Gastrocnemius medialis (tissue), 4 donors: ENCODE measurements around the gene XRN2. TPM values are rescaled to one million over a fixed set of nuclear protein-coding genes. Genes with fewer than 3 reads are reported as not detected.

Source experiments
- ATAC-seq, 2 donors: fragments of 150-250 bp; one replicate each; pipeline ENCODE4 v1.9.1; 2016
- DNase-seq, 2 donors: peaks; one replicate each; pipeline ENCODE4 v3.0.0-alpha.2; 2019
- H3K27ac ChIP-seq, 4 donors: fragments of 200-600 bp; sonication (generic); 1 replicate in 1 of 4; 2 replicates in 3 of 4; pipeline ENCODE4 v1.5.1; 2016 to 2018; ENCODE audit warnings: mild to moderate bottlenecking in 2 of 4, moderate library complexity in 1 of 4
- H3K27me3 ChIP-seq, 3 donors: fragments of 200-600 bp; sonication (generic) in 2 of 3; 1 replicate in 1 of 3; 2 replicates in 2 of 3; pipeline versions ENCODE4 v1.5.1 to v1.6.0; 2016 to 2019; ENCODE audit warnings: mild to moderate bottlenecking in 1 of 3, moderate library complexity in 1 of 3
- H3K36me3 ChIP-seq, 2 donors: fragments of 200-600 bp; sonication (generic) in 1 of 2; one replicate each; pipeline ENCODE4 v1.5.1; 2017 to 2018
- H3K4me1 ChIP-seq, 2 donors: fragments of 200-600 bp; sonication (generic) in 1 of 2; one replicate each; pipeline ENCODE4 v1.5.1; 2016 to 2017; ENCODE audit warnings: mild to moderate bottlenecking in 2 of 2
- H3K4me3 ChIP-seq, 4 donors: fragments of 200-600 bp; sonication (generic) in 3 of 4; 1 replicate in 1 of 4; 2 replicates in 3 of 4; pipeline ENCODE4 v1.5.1; 2016 to 2019; ENCODE audit warnings: mild to moderate bottlenecking in 2 of 4
- H3K9me3 ChIP-seq, 3 donors: fragments of 200-600 bp; sonication (generic) in 2 of 3; 1 replicate in 1 of 3; 2 replicates in 2 of 3; pipeline ENCODE4 v1.5.1; 2016 to 2019
- CTCF ChIP-seq, 5 experiments: fragments of 450-650 bp in 3 of 5; fragments of 200-600 bp in 2 of 5; sonication (generic) in 2 of 5; IDR thresholded peaks in 4 of 5; conservative IDR thresholded peaks in 1 of 5; 1 replicate in 4 of 5; 2 replicates in 1 of 5; pipeline ENCODE4 v1.5.1; 2016 to 2019; ENCODE audit warnings: antibody characterized with exemption in 5 of 5, mild to moderate bottlenecking in 3 of 5, moderate library complexity in 3 of 5
- POLR2A ChIP-seq, 2 donors: fragments of 450-650 bp; IDR thresholded peaks; one replicate each; pipeline ENCODE4 v1.6.1; 2017; ENCODE audit warnings: antibody characterized with exemption in 2 of 2, mild to moderate bottlenecking in 2 of 2, moderate library complexity in 2 of 2
- in situ Hi-C, 4 donors: fragments of 200-750 bp; cut with MboI; loops; one replicate each; pipeline versions ENCODE4 v1.15.0 to v1.8.0; 2017; ENCODE audit warnings: low sequenced_read_pairs in 4 of 4
- intact Hi-C: fragments of 100-400 bp; cut with DNase I; formaldehyde crosslinking; loops from one replicate; pipeline ENCODE4 v1.15.1; 2023; ENCODE audit warnings: low total_unique reads
- total RNA-seq, 4 donors: library from RNA; depleted of rRNA; stranded (reverse); fragments of >200 nt; gene quantifications; one replicate each; pipeline versions ENCODE4 v1.1.0 to v1.2.3, GENCODE V29; 2016

The XRN2 gene
- total RNA-seq, 4 donors from 2014 or later: 42.0 to 68.4 (median 52.3) TPM

- ATAC-seq: peak; percentile 13 to 34
- in situ Hi-C loops (no loop called here), intact Hi-C loops (loop anchor here (5.0 kb wide), 2 partner anchors 177 to 1252 kb away; partner anchors contain the start of genes CFAP61, CRNKL1 and KIZ)
- TF ChIP-seq POLR2A (IDR thresholded peaks at IDR 0.05): no peak
- no peak for TF ChIP-seq CTCF (IDR thresholded peaks at IDR 0.05 in 4 of 5, conservative IDR thresholded peaks at IDR 0.05 in 1 of 5)
- Histone ChIP-seq H3K27ac (peak overlapping the region; percentile 88 to 97 (median 96)), H3K36me3 (peaks cover 0 to 7% of the 10 kb centered on the region in 2 donors), H3K4me3 (peak overlapping the region; percentile 70 to 90 (median 80)), H3K9me3 (no peaks in the 10 kb centered on the region), H3K4me1 (peaks cover 16 to 17% of the 10 kb centered on the region in 2 donors), H3K27me3 (no peaks in the 10 kb centered on the region)
- DNase-seq: no peak
Observed at GRCh38 chr20:21303872-21304586, 898 bp downstream of the XRN2 start.

GRCh38 chr20:21308340-21308739 is 5.2 kb downstream of the XRN2 start:
- ATAC-seq (no peak), DNase-seq (no peak)
- no peak overlapping the region for H3K27ac ChIP-seq
- no peak for TF ChIP-seq POLR2A (IDR thresholded peaks at IDR 0.05)
- no peak for TF ChIP-seq CTCF (IDR thresholded peaks at IDR 0.05 in 4 of 5, conservative IDR thresholded peaks at IDR 0.05 in 1 of 5)
- H3K4me3 ChIP-seq: no peak overlapping the region
- peaks cover 0 to 7% of the 10 kb centered on the region in 2 donors for H3K36me3 ChIP-seq
- H3K9me3 ChIP-seq: no peaks in the 10 kb centered on the region
- in situ Hi-C loops: no loop called here
- H3K27me3 ChIP-seq: no peaks in the 10 kb centered on the region
- intact Hi-C loops: no loop called here
- H3K4me1 ChIP-seq: peaks cover 17% of the 10 kb centered on the region in 2 donors

GRCh38 chr20:21309678-21310467 is 6.7 kb downstream of the XRN2 start:
- no peaks in the 10 kb centered on the region for H3K27me3 ChIP-seq
- ATAC-seq (no peak), DNase-seq (no peak)
- in situ Hi-C loops (no loop called here), intact Hi-C loops (no loop called here)
- peaks cover 0 to 7% of the 10 kb centered on the region in 2 donors for H3K36me3 ChIP-seq
- peak overlapping the region in 3 of 4 donors; percentile 0 to 15 (median 11) for H3K27ac ChIP-seq
- H3K9me3 ChIP-seq: no peaks in the 10 kb centered on the region
- H3K4me3 ChIP-seq: no peak overlapping the region
- TF ChIP-seq CTCF (IDR thresholded peaks at IDR 0.05 in 4 of 5, conservative IDR thresholded peaks at IDR 0.05 in 1 of 5) (no peak), POLR2A (IDR thresholded peaks at IDR 0.05) (no peak)
- peaks cover 9 to 11% of the 10 kb centered on the region in 2 donors for H3K4me1 ChIP-seq

GRCh38 chr20:21312813-21313474 is 9.8 kb downstream of the XRN2 start:
- DNase-seq (no peak), ATAC-seq (no peak)
- no peak overlapping the region for H3K27ac ChIP-seq
- no peaks in the 10 kb centered on the region for H3K9me3 ChIP-seq
- peaks cover 10 to 14% of the 10 kb centered on the region in 2 donors for H3K4me1 ChIP-seq
- no peak overlapping the region for H3K4me3 ChIP-seq
- intact Hi-C loops: no loop called here
- in situ Hi-C loops: no loop called here
- no peak for TF ChIP-seq POLR2A (IDR thresholded peaks at IDR 0.05)
- TF ChIP-seq CTCF (IDR thresholded peaks at IDR 0.05 in 4 of 5, conservative IDR thresholded peaks at IDR 0.05 in 1 of 5): no peak
- H3K27me3 ChIP-seq: no peaks in the 10 kb centered on the region
- peaks cover 0 to 7% of the 10 kb centered on the region in 2 donors for H3K36me3 ChIP-seq
